OCI-LY3 (cell line): ENCODE measurements around the gene TAS1R2.
"Not testable (repeated sequence)": the region's sequence is repeated elsewhere in the genome, so short reads cannot be mapped to it uniquely, and the experiment has no call there.

Experiments
- H2AFZ ChIP-seq: fragments of 200-600, 300-600 bp; shearing (Covaris generic); 2 replicates; pipeline ENCODE4 v1.6.0; 2014; ENCODE audit warnings: antibody characterized with exemption, low read depth, low read length
- H3K27ac ChIP-seq: fragments of 200-600, 300-600 bp; sonication (generic); 2 replicates; pipeline ENCODE4 v1.5.1; 2014; ENCODE audit warnings: mild to moderate bottlenecking, low read length, moderate library complexity, mixed read lengths
- H3K27me3 ChIP-seq: fragments of 200-600, 300-600 bp; sonication (generic); 2 replicates; pipeline ENCODE4 v1.6.1; 2014; ENCODE audit warnings: low read depth, low read length, mixed read lengths
- H3K36me3 ChIP-seq: fragments of 200-600, 300-600 bp; sonication (generic); replicated peaks from 2 replicates; pipeline ENCODE3; 2014; ENCODE audit warnings: low read depth, low read length, mixed read lengths
- H3K4me1 ChIP-seq: fragments of 300-600, 200-600 bp; sonication (generic); 2 replicates; pipeline ENCODE4 v1.6.1; 2014; ENCODE audit warnings: low read length, mixed read lengths
- H3K4me2 ChIP-seq: fragments of 200-600, 300-600 bp; sonication (generic); 2 replicates; pipeline ENCODE4 v1.6.1; 2014; ENCODE audit warnings: low read length, mixed read lengths
- H3K4me3 ChIP-seq: fragments of 300-600, 200-600 bp; sonication (generic); 2 replicates; pipeline ENCODE4 v1.5.1; 2014; ENCODE audit warnings: antibody characterized with exemption, mild to moderate bottlenecking, low read length, moderate library complexity
- H3K79me2 ChIP-seq: fragments of 300-600, 200-600 bp; shearing (Covaris generic); 2 replicates; pipeline ENCODE4 v1.6.1; 2014; ENCODE audit warnings: mild to moderate bottlenecking, low read length, mixed read lengths
- H3K9ac ChIP-seq: fragments of 300-600, 200-600 bp; shearing (Covaris generic); 2 replicates; pipeline ENCODE4 v1.6.0; 2014; ENCODE audit warnings: mild to moderate bottlenecking, low read length, moderate library complexity
- H3K9me3 ChIP-seq: fragments of 200-600, 300-600 bp; shearing (Covaris generic); 2 replicates; pipeline ENCODE4 v1.6.1; 2014; ENCODE audit warnings: low read length, mixed read lengths; ENCODE audit not compliant: insufficient read depth
- H4K20me1 ChIP-seq: fragments of 200-600, 300-600 bp; sonication (generic); 2 replicates; pipeline ENCODE4 v1.6.1; 2016; ENCODE audit warnings: low read length, mixed read lengths; ENCODE audit not compliant: insufficient read depth
- EZH2phosphoT487 ChIP-seq: fragments of 200-600 bp; shearing (Covaris generic); IDR thresholded peaks from 2 replicates; pipeline ENCODE4 v1.6.1; 2018; ENCODE audit warnings: antibody characterized with exemption, mixed run types, low read depth
- TF ChIP-seq, protein P1 (sequence below): fragments of 200-600, 300-600 bp; sonication (generic); IDR thresholded peaks from 2 replicates; pipeline ENCODE4 v1.5.1; 2014; ENCODE audit warnings: antibody characterized with exemption, low read length, low read depth

Gene TAS1R2

DNA sequence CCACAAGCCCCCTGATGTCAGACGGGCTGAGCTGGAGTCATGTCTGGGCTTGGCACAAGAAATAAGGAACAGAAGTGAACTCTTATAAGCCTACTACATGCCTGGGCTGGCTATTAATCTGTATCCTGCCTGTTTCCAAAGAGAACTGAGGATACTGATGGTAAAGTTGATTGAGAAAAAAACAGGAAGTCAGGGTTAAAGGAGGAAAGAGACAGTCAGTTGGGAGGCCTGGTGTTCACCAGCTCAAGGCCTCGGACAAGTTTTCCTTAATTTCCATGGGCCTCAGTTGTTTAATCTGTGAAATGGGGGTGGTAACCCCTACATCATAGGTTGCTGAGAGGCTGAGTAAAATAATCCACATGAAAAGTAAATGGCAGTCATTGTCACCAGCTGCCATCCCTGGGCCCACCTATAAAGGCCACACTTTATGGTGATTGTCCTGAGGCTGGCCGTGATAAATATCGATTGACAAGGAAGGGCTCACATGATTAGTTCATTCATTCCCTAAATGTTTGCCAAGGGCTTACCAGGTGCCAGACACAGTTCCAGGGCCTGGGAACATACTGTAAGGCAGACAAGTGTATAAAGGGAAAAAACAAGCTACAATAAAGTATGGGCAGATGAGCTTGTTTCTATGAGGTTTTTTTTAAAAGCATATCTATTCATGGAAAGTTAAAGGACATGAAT lies 40.0 kb upstream of the TAS1R2 start:
- no peaks in the 10 kb centered on the region for H3K36me3 ChIP-seq
- no peak overlapping the region for H3K4me3 ChIP-seq
- H3K4me2 ChIP-seq, result no peak overlapping the region
- no peaks in the 10 kb centered on the region for H3K27me3 ChIP-seq
- TF ChIP-seq, protein P1, sequence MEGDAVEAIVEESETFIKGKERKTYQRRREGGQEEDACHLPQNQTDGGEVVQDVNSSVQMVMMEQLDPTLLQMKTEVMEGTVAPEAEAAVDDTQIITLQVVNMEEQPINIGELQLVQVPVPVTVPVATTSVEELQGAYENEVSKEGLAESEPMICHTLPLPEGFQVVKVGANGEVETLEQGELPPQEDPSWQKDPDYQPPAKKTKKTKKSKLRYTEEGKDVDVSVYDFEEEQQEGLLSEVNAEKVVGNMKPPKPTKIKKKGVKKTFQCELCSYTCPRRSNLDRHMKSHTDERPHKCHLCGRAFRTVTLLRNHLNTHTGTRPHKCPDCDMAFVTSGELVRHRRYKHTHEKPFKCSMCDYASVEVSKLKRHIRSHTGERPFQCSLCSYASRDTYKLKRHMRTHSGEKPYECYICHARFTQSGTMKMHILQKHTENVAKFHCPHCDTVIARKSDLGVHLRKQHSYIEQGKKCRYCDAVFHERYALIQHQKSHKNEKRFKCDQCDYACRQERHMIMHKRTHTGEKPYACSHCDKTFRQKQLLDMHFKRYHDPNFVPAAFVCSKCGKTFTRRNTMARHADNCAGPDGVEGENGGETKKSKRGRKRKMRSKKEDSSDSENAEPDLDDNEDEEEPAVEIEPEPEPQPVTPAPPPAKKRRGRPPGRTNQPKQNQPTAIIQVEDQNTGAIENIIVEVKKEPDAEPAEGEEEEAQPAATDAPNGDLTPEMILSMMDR, result no peak
- TF ChIP-seq EZH2phosphoT487, result no peak
- H3K4me1 ChIP-seq, result no peaks in the 10 kb centered on the region
- H3K9me3 ChIP-seq, result no peaks in the 10 kb centered on the region
- no peaks in the 10 kb centered on the region for H3K79me2 ChIP-seq
- H4K20me1 ChIP-seq, result no peaks in the 10 kb centered on the region
- no peak overlapping the region for H3K27ac ChIP-seq
- H2AFZ ChIP-seq, result no peak overlapping the region
- no peak overlapping the region for H3K9ac ChIP-seq

DNA sequence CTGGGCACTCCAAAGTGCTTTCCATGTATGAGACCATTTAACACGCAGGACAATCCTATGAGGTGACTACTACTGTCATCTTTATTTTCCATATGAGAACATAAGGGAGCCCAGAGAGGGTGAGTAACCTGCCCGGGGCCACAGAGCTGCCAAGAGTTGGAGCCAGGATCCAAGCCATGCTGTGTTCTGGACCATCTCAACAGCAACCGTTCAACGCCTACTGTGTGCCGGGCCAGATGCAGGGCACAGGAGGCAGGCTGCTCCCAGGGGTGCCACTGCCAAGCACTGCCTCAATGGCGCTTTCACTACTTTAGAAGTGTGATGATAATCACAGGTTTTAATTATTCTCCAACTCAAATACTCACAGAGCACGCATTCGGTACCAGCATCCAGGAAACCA lies 39.1 kb upstream of the TAS1R2 start:
- TF ChIP-seq, protein P1, result no peak
- no peak for TF ChIP-seq EZH2phosphoT487
- no peaks in the 10 kb centered on the region for H3K4me1 ChIP-seq
- H3K9me3 ChIP-seq, result no peaks in the 10 kb centered on the region
- no peaks in the 10 kb centered on the region for H3K27me3 ChIP-seq
- no peak overlapping the region for H3K4me3 ChIP-seq
- H4K20me1 ChIP-seq, result no peaks in the 10 kb centered on the region
- no peak overlapping the region for H3K4me2 ChIP-seq
- no peak overlapping the region for H3K27ac ChIP-seq
- no peaks in the 10 kb centered on the region for H3K36me3 ChIP-seq
- no peak overlapping the region for H3K9ac ChIP-seq
- no peaks in the 10 kb centered on the region for H3K79me2 ChIP-seq
- no peak overlapping the region for H2AFZ ChIP-seq

DNA sequence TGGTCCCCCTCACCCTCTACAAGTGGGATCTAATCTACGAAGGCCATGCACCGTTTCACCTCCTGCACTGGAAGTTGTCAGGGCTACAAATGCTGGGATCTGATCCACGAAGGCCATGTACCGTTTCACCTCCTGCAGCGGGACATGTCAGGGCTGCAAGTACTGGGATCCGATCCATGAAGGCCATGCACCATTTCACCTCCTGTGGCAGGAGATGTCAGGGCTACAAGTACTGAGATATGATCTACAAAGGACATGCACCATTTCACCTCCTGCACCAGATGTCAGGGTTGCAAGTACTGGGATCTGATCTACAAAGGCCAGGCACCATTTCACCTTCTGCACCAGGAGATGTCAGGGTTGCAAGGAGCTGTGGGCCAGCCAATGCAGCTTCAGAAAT lies 35.9 kb upstream of the TAS1R2 start:
- no peaks in the 10 kb centered on the region for H3K36me3 ChIP-seq
- no peaks in the 10 kb centered on the region for H4K20me1 ChIP-seq
- no peak overlapping the region for H3K4me3 ChIP-seq
- H3K27ac ChIP-seq, result no peak overlapping the region
- no peak for TF ChIP-seq EZH2phosphoT487
- TF ChIP-seq, protein P1, result no peak
- H3K27me3 ChIP-seq, result no peaks in the 10 kb centered on the region
- no peak overlapping the region for H3K9ac ChIP-seq
- H2AFZ ChIP-seq, result no peak overlapping the region
- no peak overlapping the region for H3K4me2 ChIP-seq
- H3K9me3 ChIP-seq, result no peaks in the 10 kb centered on the region
- H3K4me1 ChIP-seq, result no peaks in the 10 kb centered on the region
- H3K79me2 ChIP-seq, result no peaks in the 10 kb centered on the region

DNA sequence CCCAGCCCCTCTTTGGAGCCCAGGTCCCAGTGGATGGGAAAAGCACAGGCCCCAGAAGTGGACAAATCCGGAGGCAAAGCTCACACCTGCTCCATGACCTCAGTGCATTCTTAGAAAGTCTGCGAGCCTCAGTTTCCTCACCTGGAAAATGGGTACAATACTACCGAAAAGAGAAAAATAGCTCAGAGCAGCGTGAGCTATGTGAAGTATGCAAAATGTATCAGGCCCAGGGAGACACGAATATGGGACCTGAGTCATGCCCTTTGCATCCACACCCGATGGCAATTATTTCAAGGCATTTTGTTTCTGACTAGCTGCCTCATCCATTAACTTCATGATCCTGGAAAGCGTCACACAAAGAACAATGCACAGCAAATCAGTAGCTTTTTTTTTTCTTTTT lies 33.7 kb upstream of the TAS1R2 start:
- Histone ChIP-seq H3K4me2 (no peak overlapping the region), H3K27ac (no peak overlapping the region), H4K20me1 (no peaks in the 10 kb centered on the region), H3K27me3 (no peaks in the 10 kb centered on the region), H3K9me3 (no peaks in the 10 kb centered on the region), H3K36me3 (no peaks in the 10 kb centered on the region), H3K79me2 (no peaks in the 10 kb centered on the region), H3K4me3 (no peak overlapping the region), H3K9ac (no peak overlapping the region), H3K4me1 (no peaks in the 10 kb centered on the region), H2AFZ (no peak overlapping the region)
- no peak for TF ChIP-seq EZH2phosphoT487
- TF ChIP-seq, protein P1, result no peak

DNA sequence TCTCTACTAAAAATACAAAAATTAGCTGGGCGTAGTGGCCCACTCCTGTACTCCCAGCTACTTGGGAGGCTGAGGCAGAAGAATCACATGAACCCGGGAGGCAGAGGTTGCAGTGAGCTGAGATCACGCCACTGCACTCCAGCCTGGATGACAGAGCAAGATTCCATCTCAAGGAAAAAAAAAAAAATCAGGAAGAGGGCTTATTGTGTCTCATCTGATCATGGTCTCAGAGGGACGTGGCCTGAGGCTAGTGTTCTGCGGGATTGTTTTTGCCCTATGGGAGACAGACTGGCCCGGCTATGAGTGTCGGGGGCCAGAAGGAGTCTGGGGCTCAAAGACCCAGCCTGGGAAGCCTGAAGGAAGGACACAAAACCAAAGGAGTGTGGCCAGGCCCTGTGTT lies 32.4 kb upstream of the TAS1R2 start:
- not testable (repeated sequence) for H3K79me2 ChIP-seq, H3K4me3 ChIP-seq, H3K4me2 ChIP-seq, H2AFZ ChIP-seq, H3K36me3 ChIP-seq, H3K9ac ChIP-seq, H3K9me3 ChIP-seq, H3K27ac ChIP-seq, H4K20me1 ChIP-seq, H3K27me3 ChIP-seq, H3K4me1 ChIP-seq
